ENCODE data around the gene LAMA3. TPM values are rescaled to one million over a fixed set of nuclear protein-coding genes. Genes with fewer than 3 reads are reported as not detected.

The LAMA3 gene
- total and polyA plus RNA-seq, 12 donors: 1.6 to 10.2 (median 4.0) TPM

GRCh38 chr18:23900994-23901393, 211.7 kb downstream of the LAMA3 start:
- Histone ChIP-seq H3K4me1 (replicated peaks in 1 of 2) (peaks cover 6 to 7% of the 10 kb centered on the region in 2 donors), H3K27ac (no peak overlapping the region), H3K27me3 (no peaks in the 10 kb centered on the region), H3K36me3 (replicated peaks in 1 of 2) (no peaks in the 10 kb centered on the region), H3K9me3 (replicated peaks in 1 of 3) (no peaks in the 10 kb centered on the region), H3K4me3 (no peak overlapping the region)
- DNase-seq: peak in 5 of 7 donors; percentile 19 to 63 (median 34)
- intact Hi-C loops (cut with DNase I): no loop called here
- 16 to 22% (median 21%) methylated on average over 8 of the region's 8 CpGs for WGBS, 4 donors
- no peak for TF ChIP-seq POLR2A (IDR thresholded peaks at IDR 0.05)
- no peak for TF ChIP-seq CTCF (IDR thresholded peaks at IDR 0.05)

- DNase-seq: no peak
- H3K27ac ChIP-seq: no peak overlapping the region
- TF ChIP-seq POLR2A (IDR thresholded peaks at IDR 0.05) (no peak), CTCF (IDR thresholded peaks at IDR 0.05) (no peak)
- H3K9me3 ChIP-seq (replicated peaks in 1 of 3): no peaks in the 10 kb centered on the region
- H3K36me3 ChIP-seq (replicated peaks in 1 of 2): no peaks in the 10 kb centered on the region
- no peaks in the 10 kb centered on the region for H3K27me3 ChIP-seq
- no peak overlapping the region for H3K4me3 ChIP-seq
- WGBS, 4 donors: 85 to 97% (median 92%) methylated on average over 2 of the region's 2 CpGs
- intact Hi-C loops (cut with DNase I): no loop called here
- H3K4me1 ChIP-seq (replicated peaks in 1 of 2): peaks cover 6 to 7% of the 10 kb centered on the region in 2 donors
These were observed 213.1 kb downstream of the LAMA3 start for GRCh38 chr18:23902396-23902795.

- Histone ChIP-seq H3K4me3 (no peak overlapping the region), H3K27me3 (no peaks in the 10 kb centered on the region), H3K4me1 (replicated peaks in 1 of 2) (peaks cover 6 to 7% of the 10 kb centered on the region in 2 donors), H3K36me3 (replicated peaks in 1 of 2) (no peaks in the 10 kb centered on the region), H3K9me3 (replicated peaks in 1 of 3) (no peaks in the 10 kb centered on the region), H3K27ac (no peak overlapping the region)
- WGBS, 4 donors: 88 to 93% (median 90%) methylated on average over 7 of the region's 7 CpGs
- intact Hi-C loops (cut with DNase I): no loop called here
- TF ChIP-seq CTCF (IDR thresholded peaks at IDR 0.05) (no peak), POLR2A (IDR thresholded peaks at IDR 0.05) (no peak)
- no peak for DNase-seq
These were observed 214.7 kb downstream of the LAMA3 start for GRCh38 chr18:23903971-23904370.

- TF ChIP-seq POLR2A (IDR thresholded peaks at IDR 0.05): no peak
- no peak for TF ChIP-seq CTCF (IDR thresholded peaks at IDR 0.05)
- no peaks in the 10 kb centered on the region for H3K36me3 ChIP-seq (replicated peaks in 1 of 2)
- intact Hi-C loops (cut with DNase I): no loop called here
- no peak overlapping the region for H3K27ac ChIP-seq
- H3K4me1 ChIP-seq (replicated peaks in 1 of 2): no peaks in the 10 kb centered on the region
- no peak overlapping the region for H3K4me3 ChIP-seq
- no peaks in the 10 kb centered on the region for H3K9me3 ChIP-seq (replicated peaks in 1 of 3)
- DNase-seq: no peak
- no peaks in the 10 kb centered on the region for H3K27me3 ChIP-seq
- 87 to 94% (median 92%) methylated on average over 2 of the region's 2 CpGs for WGBS, 4 donors
These were observed 217.4 kb downstream of the LAMA3 start for GRCh38 chr18:23906658-23907057.

Measured in adrenal gland (tissue), 12 donors.